GM21390 (cell line): ENCODE data around the gene PPIL6.
A peak's percentile ranks its signal among the peaks of the same experiment; 100 is the strongest.

ENCODE experiments used
- ATAC-seq: cut with Tn5 transposase; IDR thresholded peaks from one replicate; pipeline ENCODE4 v1.9.1; 2021; ENCODE audit not compliant: unreplicated experiment

Gene PPIL6

GRCh38 chr6:109406196-109406595, 34.2 kb downstream of the PPIL6 start:
- ATAC-seq: no peak

DNA sequence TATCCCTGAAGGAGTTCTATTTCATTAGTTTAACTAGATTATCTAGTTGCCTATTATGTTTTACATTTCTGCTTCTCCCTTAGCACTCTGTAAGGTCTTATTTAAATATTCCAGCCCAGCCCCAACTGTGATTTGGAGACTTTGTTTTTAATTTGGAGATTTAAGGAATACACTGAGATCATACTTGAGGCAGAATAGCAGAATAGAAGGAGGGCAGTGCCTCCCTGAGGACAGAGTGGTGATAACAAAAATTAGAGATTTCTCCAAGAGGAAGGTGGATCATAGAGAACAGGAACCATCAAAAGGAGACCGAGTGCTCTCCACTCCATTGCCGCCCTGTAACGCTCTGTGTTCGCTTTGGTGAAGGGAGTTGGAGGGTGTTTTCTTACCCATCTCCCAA, 43.4 kb downstream of the PPIL6 start:
- no peak for ATAC-seq

- no peak for ATAC-seq
These were observed 44.2 kb downstream of the PPIL6 start for GRCh38 chr6:109396046-109396718.

DNA sequence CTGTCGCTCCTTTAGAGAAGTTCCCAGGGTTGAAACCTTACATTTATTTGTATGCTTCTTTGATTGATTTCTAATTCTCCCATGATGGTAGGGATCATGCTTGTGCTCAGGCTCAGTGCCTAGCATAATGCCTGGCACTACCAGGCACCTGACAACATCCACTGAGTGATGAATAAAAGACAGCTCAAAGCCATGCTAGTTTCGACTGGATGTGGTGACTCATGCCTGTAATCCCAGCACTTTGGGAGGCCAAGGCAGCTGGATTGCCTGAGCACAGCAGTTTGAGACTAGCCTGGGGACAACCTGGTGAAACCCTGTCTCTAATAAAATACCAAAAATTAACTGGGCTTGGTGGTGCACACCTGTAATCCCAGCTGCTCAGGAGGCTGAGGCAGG, 46.5 kb downstream of the PPIL6 start:
- no peak for ATAC-seq

- ATAC-seq: no peak
These were observed 47.1 kb downstream of the PPIL6 start for GRCh38 chr6:109393157-109393885.

- ATAC-seq: no peak
These were observed 50.7 kb downstream of the PPIL6 start for GRCh38 chr6:109389650-109390274.

DNA sequence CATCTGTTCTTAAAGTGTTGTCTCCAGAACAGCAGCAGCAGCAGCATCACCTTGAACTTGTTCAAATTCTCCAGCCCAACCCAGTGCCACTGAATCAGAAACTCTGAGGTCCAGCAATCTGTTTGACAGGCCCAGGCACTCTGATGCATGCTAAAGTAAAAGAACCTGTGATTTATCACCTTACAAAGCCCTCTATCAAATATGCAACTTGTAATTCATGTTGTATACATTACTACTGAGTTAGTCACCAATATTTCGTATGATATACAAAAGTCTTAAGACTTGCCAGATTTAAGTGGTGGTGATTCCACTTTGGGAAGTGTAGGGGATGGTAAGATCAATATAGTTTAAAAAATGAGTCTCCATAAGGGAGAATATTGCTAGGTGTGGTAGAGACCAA, 52.2 kb downstream of the PPIL6 start:
- ATAC-seq: no peak

DNA sequence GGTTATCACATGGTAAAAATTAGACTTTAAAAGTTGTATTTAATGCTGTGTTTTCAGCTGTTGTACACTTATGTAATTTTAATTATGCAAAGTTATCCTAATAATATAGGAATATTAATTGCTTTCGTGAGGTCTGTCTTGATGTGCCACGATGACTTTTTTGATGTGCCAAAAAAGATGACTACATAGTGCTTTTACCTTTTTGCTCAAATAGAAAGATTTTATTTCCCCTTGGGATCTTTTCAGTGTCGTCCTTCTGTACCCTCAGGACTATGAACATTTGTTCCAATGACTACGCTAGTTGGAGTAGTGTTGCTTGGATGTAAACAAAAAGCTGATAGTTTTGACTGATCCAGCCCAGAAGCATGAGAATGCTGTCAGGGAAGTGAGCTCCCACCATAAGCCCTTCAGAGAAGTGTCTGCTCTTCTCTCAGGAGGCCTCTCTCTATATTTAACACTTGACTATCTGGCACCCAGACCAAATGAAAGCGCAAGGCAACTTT, 56.9 kb downstream of the PPIL6 start:
- ATAC-seq: no peak

DNA sequence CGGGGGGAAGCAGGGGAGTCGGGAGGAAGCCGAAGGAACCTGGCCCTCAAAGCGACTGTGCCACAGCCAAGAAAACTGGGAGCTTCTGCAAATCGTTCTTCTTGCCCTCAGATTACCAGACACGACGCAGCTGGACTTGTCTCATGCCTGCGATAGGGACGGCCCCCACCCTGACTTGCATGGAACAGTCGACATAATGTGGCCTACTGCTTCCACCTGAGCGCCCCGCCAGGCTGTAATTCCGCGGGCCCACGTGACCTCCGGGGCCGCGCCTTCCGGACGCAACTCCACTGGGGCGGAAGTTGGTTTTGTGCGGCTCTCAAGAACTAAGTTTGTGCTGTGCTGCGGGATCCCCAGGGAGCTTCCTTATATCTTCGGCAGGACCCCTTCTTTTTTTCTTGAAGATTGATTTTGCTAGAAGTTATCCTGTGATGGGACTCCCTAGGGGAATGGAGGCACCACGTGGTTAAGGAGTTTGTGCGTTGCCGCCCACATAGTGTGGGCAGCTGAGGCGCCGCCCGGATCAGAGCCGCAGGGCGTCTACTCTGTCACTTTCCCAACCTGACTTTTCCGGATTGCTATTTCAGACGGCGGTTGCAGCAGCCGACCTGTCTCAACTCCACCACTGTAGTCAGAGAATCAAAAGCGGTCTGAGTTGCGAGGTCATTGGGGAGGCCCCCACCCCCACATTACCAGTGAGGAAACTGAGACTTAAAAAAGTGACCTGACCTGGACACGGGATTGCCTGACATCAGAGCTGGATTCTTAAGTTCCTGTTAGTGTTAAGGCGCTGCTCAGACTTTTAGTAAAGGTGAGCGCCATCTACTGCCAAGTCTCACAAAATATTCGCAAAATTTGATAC, 57.6 kb downstream of the PPIL6 start:
- peak; percentile 65 for ATAC-seq

GRCh38 chr6:109381747-109382575, 58.5 kb downstream of the PPIL6 start, which contains the start of gene CD164:
Gene CD164, minus strand, starts transcription at chr6:109382467. Its CDS starts 89 bp downstream, at chr6:109382378.
- ATAC-seq: peak; percentile 46

- ATAC-seq: no peak
These were observed 59.2 kb downstream of the PPIL6 start for GRCh38 chr6:109381061-109381746.

GRCh38 chr6:109379711-109380110, 60.7 kb downstream of the PPIL6 start:
- ATAC-seq: no peak

DNA sequence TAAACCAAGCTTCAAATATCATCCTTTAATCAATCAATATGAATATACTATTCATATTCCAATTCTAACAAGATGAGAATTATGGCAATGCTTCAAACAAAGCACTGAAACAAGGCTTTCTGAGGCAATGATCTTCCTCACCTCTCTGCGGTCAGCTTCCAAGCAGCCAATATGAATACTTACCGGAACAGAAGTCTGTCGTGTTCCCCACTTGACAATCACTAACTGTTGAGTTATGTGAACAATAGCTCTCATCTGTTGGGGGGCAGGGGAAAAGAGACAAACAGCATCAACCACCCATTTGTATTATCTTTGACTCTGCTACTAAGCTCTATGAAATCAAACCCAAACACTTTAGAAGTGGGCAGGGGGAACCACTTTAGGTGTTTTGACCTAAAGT, 62.7 kb downstream of the PPIL6 start:
- ATAC-seq: no peak

DNA sequence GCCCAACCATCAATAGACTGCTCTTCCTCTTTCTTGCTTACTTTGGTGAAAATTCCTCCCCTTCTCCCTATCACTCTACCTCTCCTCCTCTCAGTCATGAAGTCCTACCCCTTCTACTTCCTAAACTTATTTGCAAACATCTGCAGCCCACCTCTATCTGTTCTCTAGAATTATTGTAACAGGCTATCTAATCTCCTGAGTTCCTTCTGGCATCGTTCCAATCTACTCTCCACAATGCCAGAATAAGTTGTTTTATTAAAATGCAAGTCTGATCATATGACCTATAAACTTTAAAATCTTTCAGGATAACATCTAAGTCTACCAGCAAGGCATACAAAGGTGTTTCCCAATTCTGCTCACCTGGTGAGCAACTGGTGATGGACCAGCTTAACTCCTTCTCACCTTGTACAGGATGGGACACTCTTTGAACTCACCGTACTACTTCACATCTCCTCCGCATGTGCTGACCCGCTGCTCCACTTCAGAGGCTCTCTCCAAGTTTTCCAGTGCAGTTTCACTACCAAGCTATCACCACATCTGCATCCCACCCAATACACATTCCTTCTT, 66.0 kb downstream of the PPIL6 start:
- no peak for ATAC-seq

DNA sequence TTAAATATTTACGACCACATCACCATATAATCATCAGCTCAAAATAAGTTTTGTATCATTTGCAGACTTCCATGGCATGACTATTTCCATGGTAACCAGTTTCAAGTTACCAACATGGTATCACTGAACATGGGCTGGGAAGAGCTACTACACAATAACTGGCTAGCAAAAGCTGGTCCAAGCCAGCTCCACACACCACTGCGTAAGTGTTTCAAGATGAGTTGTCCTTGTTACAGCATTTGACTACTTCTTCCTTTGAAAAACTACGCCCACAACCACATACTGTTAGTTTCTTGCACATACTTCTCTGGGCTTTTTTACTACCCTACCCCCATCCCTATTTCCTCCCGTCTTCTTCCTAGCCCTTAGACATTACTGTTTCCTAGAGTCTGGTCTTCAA, 66.7 kb downstream of the PPIL6 start:
- peak; percentile 94 for ATAC-seq

DNA sequence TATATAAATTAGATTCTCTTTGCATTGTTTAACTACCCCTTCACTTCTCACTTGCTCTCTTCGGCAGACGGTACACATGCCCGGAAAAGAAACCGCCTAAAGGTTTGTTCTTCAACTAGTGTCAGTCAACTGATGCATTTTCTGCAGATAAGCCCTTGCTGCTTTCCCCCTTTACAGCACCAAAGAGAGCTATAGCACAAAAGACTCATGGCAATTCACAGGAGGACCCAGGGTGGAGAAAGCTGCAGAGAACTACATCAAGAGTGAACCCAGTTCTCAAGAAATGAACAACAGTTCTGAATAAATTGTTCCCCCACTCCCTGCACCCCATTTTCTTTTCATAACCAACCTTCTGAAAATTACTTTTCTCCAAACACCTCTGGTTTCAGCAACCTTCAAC, 67.1 kb downstream of the PPIL6 start:
- ATAC-seq: peak; percentile 2

- ATAC-seq: no peak
These were observed 68.3 kb downstream of the PPIL6 start for GRCh38 chr6:109372130-109372529.

- no peak for ATAC-seq
These were observed 69.6 kb downstream of the PPIL6 start for GRCh38 chr6:109370792-109371191.

DNA sequence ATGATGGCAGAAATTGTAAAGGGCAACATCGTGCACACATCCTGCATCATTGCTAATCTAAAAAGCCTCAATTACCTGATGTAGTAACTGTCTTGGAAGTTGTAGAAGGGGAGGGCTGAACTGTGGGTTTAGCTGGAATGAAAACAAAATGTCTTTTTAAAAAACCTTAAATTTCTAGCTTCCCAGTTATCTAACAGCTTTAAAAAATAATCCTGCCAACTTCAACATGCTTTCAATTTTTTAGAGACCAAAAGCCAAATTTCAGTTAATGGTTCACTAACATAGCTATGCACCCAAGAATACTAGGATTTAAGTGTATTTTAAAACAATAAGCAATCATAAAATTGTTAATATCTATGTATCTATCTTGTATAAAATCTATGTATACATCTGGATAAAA, 70.1 kb downstream of the PPIL6 start:
- no peak for ATAC-seq
